Retinal pigment epithelial cell (primary cell): ENCODE results near the gene SUCLA2.
A peak's percentile ranks its signal among the peaks of the same experiment; 100 is the strongest.

Experiments used
- DNase-seq: peaks from one replicate; pipeline ENCODE4 v3.0.0-alpha.2; 2010; ENCODE audit warnings: low read depth
- H3K4me3 ChIP-seq: 2 replicates; pipeline ENCODE4 v1.5.1; 2011; ENCODE audit warnings: mild to moderate bottlenecking, low read length, control low read depth, moderate library complexity
- CTCF ChIP-seq: conservative IDR thresholded peaks from 2 replicates; pipeline ENCODE4 v1.5.1; 2011; ENCODE audit warnings: low read depth, low read length, control low read depth, inconsistent platforms

The SUCLA2 gene

GRCh38 chr13:48038761-48039160 is 37.7 kb upstream of the SUCLA2 start:
- TF ChIP-seq CTCF: no peak
- H3K4me3 ChIP-seq: no peak overlapping the region
- DNase-seq: no peak

GRCh38 chr13:48037346-48038173 is 36.5 kb upstream of the SUCLA2 start, which contains the start of gene NUDT15:
TSS of gene NUDT15 (plus strand) at chr13:48037726. CDS start at chr13:48037747, 21 bp downstream.
- peak within 1 kb of the TSS; percentile 61 for H3K4me3 ChIP-seq
- peak; percentile 99 for TF ChIP-seq CTCF
- DNase-seq: peak; percentile 87

DNA sequence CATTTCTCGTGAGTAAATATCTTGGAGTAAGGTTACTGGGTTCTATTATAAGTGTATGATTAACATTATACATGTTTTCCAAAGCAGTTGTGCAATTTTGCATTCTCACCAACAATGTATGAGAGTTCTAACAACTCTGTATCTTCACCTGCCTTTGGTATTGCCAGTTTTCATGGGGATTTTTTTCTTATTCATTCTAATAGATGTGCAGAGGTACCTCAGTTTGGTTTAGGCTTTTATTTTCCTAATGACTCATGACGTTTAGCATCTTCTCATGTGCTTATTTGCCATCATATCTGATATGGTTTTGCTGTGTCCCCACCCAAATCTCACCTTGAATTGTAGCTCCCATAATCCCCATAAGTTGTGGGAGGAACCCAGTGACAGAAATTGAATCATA is 28.8 kb upstream of the SUCLA2 start:
- H3K4me3 ChIP-seq: no peak overlapping the region
- no peak for DNase-seq
- no peak for TF ChIP-seq CTCF

- no peak overlapping the region for H3K4me3 ChIP-seq
- no peak for DNase-seq
- TF ChIP-seq CTCF: no peak
These were observed 27.0 kb upstream of the SUCLA2 start for GRCh38 chr13:48028066-48028465.

GRCh38 chr13:48019796-48020195 is 18.7 kb upstream of the SUCLA2 start:
- H3K4me3 ChIP-seq: no peak overlapping the region
- no peak for TF ChIP-seq CTCF
- no peak for DNase-seq

DNA sequence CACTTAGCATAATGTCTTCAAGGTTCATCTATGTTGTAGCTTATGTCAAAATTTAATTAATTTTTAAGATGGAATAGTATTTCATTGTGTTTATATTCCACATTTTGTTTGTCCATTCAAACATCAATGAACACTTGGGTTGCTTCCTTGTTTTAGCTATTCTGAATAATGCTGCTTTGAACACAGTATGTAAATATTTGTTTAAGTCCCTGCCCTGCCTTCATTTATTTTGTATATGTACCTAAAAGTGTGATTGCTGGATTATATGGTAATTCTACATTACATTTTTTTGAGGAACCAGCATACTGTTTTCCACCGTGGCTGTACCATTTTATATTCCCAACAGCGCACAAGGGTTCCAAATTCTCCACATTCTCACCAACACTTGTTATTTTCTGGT is 17.6 kb upstream of the SUCLA2 start:
- no peak for DNase-seq
- H3K4me3 ChIP-seq: no peak overlapping the region
- no peak for TF ChIP-seq CTCF

DNA sequence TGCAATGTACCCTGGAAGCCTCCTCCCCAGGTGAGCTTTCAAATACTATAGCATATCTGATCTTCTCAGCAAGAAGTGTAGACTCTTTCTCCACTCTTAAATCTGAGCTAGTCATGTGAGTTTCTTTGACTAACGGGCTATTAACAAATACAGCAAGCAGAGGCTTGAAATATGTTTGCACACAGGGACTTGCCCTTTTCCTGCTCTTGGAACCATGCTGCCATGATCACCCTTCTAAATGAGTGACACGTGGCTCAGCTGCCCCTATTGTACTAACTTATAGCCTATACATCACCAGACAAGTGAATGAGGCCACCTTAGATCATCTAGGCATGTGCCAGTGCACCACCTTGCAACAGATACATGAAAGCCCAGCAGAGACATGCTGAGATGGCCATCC is 13.3 kb upstream of the SUCLA2 start:
- TF ChIP-seq CTCF: no peak
- no peak for DNase-seq

More for the DNA sequence above, 13.3 kb upstream of the SUCLA2 start:
- no peak overlapping the region for H3K4me3 ChIP-seq
